GM12878 (cell line): ENCODE measurements around the gene NCF4. TPM values are rescaled to one million over a fixed set of nuclear protein-coding genes. Genes with fewer than 3 reads are reported as not detected.

Experiments
- ATAC-seq: fragments of 200-7000 bp; cut with Tn5 transposase; 3 replicates; pipeline ENCODE4 v1.9.1; 2020; ENCODE audit warnings: mild to moderate bottlenecking, moderate library complexity
- BruUV-seq: library from RNA; stranded (reverse); fragments of 400-500 nt; replicated peaks from 2 replicates; lab custom pipeline; 2021; lab: Mats Ljungman, UMichigan
- CTCF ChIA-PET: fragments of 300-600 bp; sonication (Branson Sonifier 250); formaldehyde crosslinking; extraction: SDS; loops from one replicate; lab custom pipeline; 2021; ENCODE audit warnings: inconsistent platforms; lab: Yijun Ruan, JAX
- POLR2A ChIA-PET: fragments of 350-600 bp; formaldehyde crosslinking; extraction: SDS; loops from one replicate; lab custom pipeline; 2021; ENCODE audit warnings: inconsistent platforms; lab: Charles Lee
- RAD21 ChIA-PET: fragments of 300-600 bp; sonication (Branson Sonifier 250); formaldehyde crosslinking; loops from one replicate; lab custom pipeline; 2023; ENCODE audit warnings: antibody characterized with exemption; ENCODE audit not compliant: unreplicated experiment; lab: Charles Lee
- SMC1A ChIA-PET: fragments of 300-600 bp; sonication (Branson Sonifier 250); formaldehyde crosslinking; loops from one replicate; lab custom pipeline; 2023; ENCODE audit not compliant: unreplicated experiment, uncharacterized antibody; lab: Charles Lee
- DNase-seq: peaks from one replicate; pipeline ENCODE4 v3.0.0-alpha.2; 2011; ENCODE audit warnings: low read depth, low spot score
- FAIRE-seq: peaks from 3 replicates; lab custom pipeline; 2011; peaks lifted over from hg19 to GRCh38; lab: Jason Lieb, UNC
- H2AFZ ChIP-seq: 2 replicates; pipeline ENCODE4 v1.6.0; 2011; ENCODE audit warnings: low read depth, low read length, control low read depth; ENCODE audit not compliant: control insufficient read depth
- H3K27ac ChIP-seq: 2 replicates; pipeline ENCODE4 v1.5.1; 2011; ENCODE audit warnings: control low read depth; ENCODE audit not compliant: control insufficient read depth, insufficient read depth
- H3K27me3 ChIP-seq, 2 experiments: replicated peaks in 1 of 2; 2 replicates each; pipeline versions ENCODE4 v1.6.0 to v1.6.1; 2011; ENCODE audit warnings: low read length in 1 of 2; ENCODE audit not compliant: control insufficient read depth in 2 of 2, insufficient read depth in 2 of 2
- H3K36me3 ChIP-seq, 2 experiments: 2 replicates each; pipeline ENCODE4 v1.5.1; 2011; ENCODE audit warnings: low read length in 1 of 2; ENCODE audit not compliant: control insufficient read depth in 2 of 2, insufficient read depth in 2 of 2
- H3K4me1 ChIP-seq: 2 replicates; pipeline ENCODE4 v1.6.1; 2011; ENCODE audit warnings: mild to moderate bottlenecking, low read length, moderate library complexity, mixed read lengths; ENCODE audit not compliant: control insufficient read depth, insufficient read depth
- H3K4me2 ChIP-seq: 2 replicates; pipeline ENCODE4 v1.6.0; 2011; ENCODE audit warnings: control low read depth; ENCODE audit not compliant: control insufficient read depth, insufficient read depth
- H3K4me3 ChIP-seq: fragments of 200-600 bp; sonication (generic); 2 replicates; pipeline ENCODE4 v1.5.1; 2016
- H3K79me2 ChIP-seq: 2 replicates; pipeline ENCODE4 v1.6.0; 2011; ENCODE audit warnings: low read length; ENCODE audit not compliant: control insufficient read depth, insufficient read depth
- H3K9ac ChIP-seq: 2 replicates; pipeline ENCODE4 v1.8.0; 2011; ENCODE audit warnings: low read length, control low read depth, mixed read lengths; ENCODE audit not compliant: control insufficient read depth, insufficient read depth
- H3K9me3 ChIP-seq: replicated peaks from 3 replicates; pipeline ENCODE4 v1.5.1; 2011; ENCODE audit warnings: mild to moderate bottlenecking, low read length; ENCODE audit not compliant: control insufficient read depth, insufficient read depth
- H4K20me1 ChIP-seq: 2 replicates; pipeline ENCODE4 v1.6.0; 2011; ENCODE audit not compliant: control insufficient read depth, insufficient read depth
- BACH1 ChIP-seq: fragments of 450-650 bp; IDR thresholded peaks from 2 replicates; pipeline ENCODE4 v1.6.1; 2017; ENCODE audit warnings: mild to moderate bottlenecking, borderline replicate concordance
- PML ChIP-seq: IDR thresholded peaks from 2 replicates; pipeline ENCODE4 v1.6.1; 2012; ENCODE audit warnings: low read length, inconsistent platforms
- ZBTB40 ChIP-seq: fragments of 450-650 bp; IDR thresholded peaks from 2 replicates; pipeline ENCODE4 v1.6.1; 2016; ENCODE audit warnings: mild to moderate bottlenecking, moderate library complexity, borderline replicate concordance
- WGBS: methylation state at CpG from one replicate; pipeline ENCODE4 v1.1.6; 2016; ENCODE audit warnings: low lambda C conversion rate; ENCODE audit not compliant: insufficient replicate concordance, insufficient coverage; ENCODE audit errors: missing lambda C conversion rate; 5-methylcytosine and 5-hydroxymethylcytosine counted together
- in situ Hi-C: fragments of 300-500 bp; cut with MboI; formaldehyde crosslinking; loops from 9 replicates; pipeline ENCODE4 v1.14.3; 2018; ENCODE audit warnings: mixed read lengths
- intact Hi-C: fragments of 100-400 bp; cut with micrococcal nuclease; formaldehyde crosslinking; loops from one replicate; pipeline ENCODE4 v1.14.2; 2022; ENCODE audit not compliant: unreplicated experiment
- polyA plus RNA-seq, 11 experiments: library from polyadenylated mRNA; depleted of rRNA in 4 of 11; unstranded in 6 of 11; stranded (reverse) in 5 of 11; fragments of >200 nt; fragmentation: Nextera tagmentation in 4 of 11; fragmentation: Illumina TruSeq in 1 of 11; extraction: Ambion mirVana in 4 of 11; extraction: Trizol in 1 of 11; gene quantifications; 1 replicate in 1 of 11; 2 replicates in 10 of 11; pipeline versions ENCODE4 v1.2.1 to v1.2.3, GENCODE V29; 2011 to 2016; ENCODE audit warnings: inconsistent platforms in 2 of 11, missing spikeins in 2 of 11, low read depth in 1 of 11
- total RNA-seq, 4 experiments: library from RNA; depleted of rRNA in 3 of 4; stranded (reverse); fragments of >200 nt in 3 of 4; fragmentation: Illumina TruSeq in 1 of 4; extraction: Trizol in 1 of 4; gene quantifications; 2 replicates each; pipeline versions ENCODE4 v1.2.1 to v1.2.3, GENCODE V29; 2013 to 2021

NCF4 gene
- total and polyA plus RNA-seq, 10 of the 15 experiments (the other 5 are each of a cell fraction or from before 2014, with no cell fraction given): 22.9 to 136 (median 72.5) TPM

DNA sequence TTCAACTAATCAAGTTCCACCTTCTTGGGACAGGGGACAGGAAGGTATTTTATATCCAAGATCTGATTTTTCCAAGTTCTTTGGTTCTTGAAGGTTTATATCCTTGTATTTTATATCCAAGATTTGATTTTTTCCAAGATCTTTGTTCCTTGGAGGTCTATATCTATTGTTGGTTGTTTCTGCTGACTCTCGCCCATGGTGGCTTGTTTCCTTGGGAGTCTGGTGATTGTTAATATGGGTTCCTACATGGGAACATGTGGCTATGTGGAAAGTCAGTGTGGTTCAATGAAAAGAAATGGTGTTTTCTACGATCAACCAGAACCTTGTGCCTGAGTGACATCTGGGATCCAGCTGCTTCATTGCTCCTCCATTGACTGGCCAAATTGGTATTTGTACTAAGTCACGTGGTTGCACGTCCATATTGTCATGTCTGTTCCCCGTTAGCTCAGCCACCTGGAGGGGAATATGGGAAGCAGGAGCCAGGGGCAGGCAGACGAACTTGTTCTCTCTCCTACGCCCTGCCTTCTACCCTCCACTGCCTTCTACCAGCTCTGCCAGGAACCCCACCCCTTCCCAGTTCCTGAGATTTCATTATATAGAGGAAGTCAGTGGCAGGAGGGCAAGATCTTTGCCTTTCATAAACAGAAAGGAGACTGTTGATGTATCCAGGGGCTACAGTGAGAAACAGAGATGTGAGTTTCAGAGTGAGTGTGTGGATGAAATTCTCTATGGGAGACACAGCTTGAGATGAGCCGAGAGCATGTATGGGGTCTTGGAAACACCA, 41.5 kb downstream of the NCF4 start:
- peaks cover 33% of the 10 kb centered on the region for H3K4me1 ChIP-seq
- no peaks in the 10 kb centered on the region for H3K79me2 ChIP-seq
- TF ChIP-seq BACH1 (no peak), PML (0 out of 2 replicates have a peak, but pooled peaks have one; percentile 1), ZBTB40 (peak; percentile 37; the same call in 1 of the 2 replicates)
- peak overlapping the region; percentile 12; the same call in 1 of the 2 replicates for H3K4me3 ChIP-seq
- H4K20me1 ChIP-seq: no peaks in the 10 kb centered on the region
- ATAC-seq: no peak
- ChIA-PET CTCF (interaction anchor here (1.4 to 3.7 kb wide), 7 partner anchors 8 to 75 kb away, joined by 5 to 21 read pairs (median 10); partner anchors contain the start of gene CSF2RB), POLR2A (interaction anchor here (0.7 to 6.1 kb wide), 8 partner anchors 9 to 43 kb away, joined by 3 to 51 read pairs (median 8); partner anchors contain the start of genes CSF2RB and NCF4), RAD21 (interaction anchor here (0.8 to 6.0 kb wide), 10 partner anchors 11 to 75 kb away, joined by 3 to 78 read pairs (median 6); partner anchors contain the start of genes CSF2RB and NCF4), SMC1A (interaction anchor here (0.8 to 7.8 kb wide), 10 partner anchors 9 to 74 kb away, joined by 3 to 72 read pairs (median 5); partner anchors contain the start of genes CSF2RB and NCF4)
- in situ Hi-C loops (no loop called here), intact Hi-C loops (no loop called here)
- H3K4me2 ChIP-seq: peak overlapping the region; percentile 47
- TSS peak; percentile 86 for BruUV-seq
- 97% methylated on average over 8 of the region's 8 CpGs for WGBS
- H3K27ac ChIP-seq: peak overlapping the region; percentile 80
- H3K27me3 ChIP-seq: no peaks in the 10 kb centered on the region
- no peak for DNase-seq
- H2AFZ ChIP-seq: peak overlapping the region; percentile 52
- no peak for FAIRE-seq
- H3K9ac ChIP-seq: no peak overlapping the region
- H3K36me3 ChIP-seq: no peaks in the 10 kb centered on the region
- no peaks in the 10 kb centered on the region; the same call in 1 of the 3 replicates for H3K9me3 ChIP-seq
